ENCODE data around the gene EGR4.
A peak's percentile ranks its signal among the peaks of the same experiment; 100 is the strongest.

The EGR4 gene

GRCh38 chr2:73289304-73289703 lies 4.0 kb downstream of the EGR4 start:
- DNase-seq = no peak

- DNase-seq = no peak
These were observed 7.2 kb downstream of the EGR4 start for GRCh38 chr2:73286134-73286655.

GRCh38 chr2:73285159-73285739 lies 8.1 kb downstream of the EGR4 start:
- no peak for DNase-seq

- peak; percentile 42 to 68 for DNase-seq
These were observed 8.8 kb downstream of the EGR4 start, which contains the start of gene FBXO41 for GRCh38 chr2:73284296-73285158. TSS of gene FBXO41 (minus strand) at chr2:73284478. CDS start at chr2:73269630, 14,848 bp downstream.

GRCh38 chr2:73283545-73284295 lies 9.6 kb downstream of the EGR4 start:
- peak in 1 of 2 experiments; percentile 21 for DNase-seq

- no peak for DNase-seq
These were observed 10.3 kb downstream of the EGR4 start for GRCh38 chr2:73282924-73283544.

- DNase-seq = no peak
These were observed 12.1 kb downstream of the EGR4 start for GRCh38 chr2:73281244-73281643.

GRCh38 chr2:73279852-73280251 lies 13.5 kb downstream of the EGR4 start:
- DNase-seq = no peak

- no peak for DNase-seq
These were observed 21.1 kb downstream of the EGR4 start for GRCh38 chr2:73272270-73272669.

GRCh38 chr2:73269686-73270465 lies 23.5 kb downstream of the EGR4 start:
- DNase-seq = peak in 1 of 2 experiments; percentile 42

GRCh38 chr2:73268830-73269685 lies 24.3 kb downstream of the EGR4 start:
- peak; percentile 71 to 89 for DNase-seq

- DNase-seq = peak in 1 of 2 experiments; percentile 61
These were observed 24.9 kb downstream of the EGR4 start for GRCh38 chr2:73268366-73268829.

- no peak for DNase-seq
These were observed 26.3 kb downstream of the EGR4 start for GRCh38 chr2:73267008-73267407.

GRCh38 chr2:73266061-73266901 lies 27.1 kb downstream of the EGR4 start:
- peak; percentile 54 to 81 for DNase-seq

- DNase-seq = no peak
These were observed 27.9 kb downstream of the EGR4 start for GRCh38 chr2:73265298-73266060.

GRCh38 chr2:73264783-73265182 lies 28.6 kb downstream of the EGR4 start:
- no peak for DNase-seq

- DNase-seq = no peak
These were observed 29.1 kb downstream of the EGR4 start for GRCh38 chr2:73264332-73264606.

GRCh38 chr2:73263540-73264331 lies 29.6 kb downstream of the EGR4 start:
- no peak for DNase-seq

Data from SHP77 (cell line).